ENCODE measurements around the gene NFKBIZ.
A peak's percentile ranks its signal among the peaks of the same experiment; 100 is the strongest.

Gene NFKBIZ

GRCh38 chr3:101848754-101849713, at the start of gene NFKBIZ:
NFKBIZ (plus strand) TSS chr3:101849514; CDS start chr3:101849629, 115 bp downstream.
- DNase-seq = peak in 2 of 3 experiments; percentile 88 to 91

- no peak for DNase-seq
Measured at GRCh38 chr3:101801174-101801573, 48.1 kb upstream of the NFKBIZ start.

- no peak for DNase-seq
Measured at GRCh38 chr3:101802179-101802578, 47.1 kb upstream of the NFKBIZ start.

GRCh38 chr3:101803173-101803782, 46.0 kb upstream of the NFKBIZ start:
- DNase-seq = peak; percentile 21 to 78 (median 67)

- no peak for DNase-seq
Measured at GRCh38 chr3:101803939-101804338, 45.4 kb upstream of the NFKBIZ start.

- no peak for DNase-seq
Measured at GRCh38 chr3:101806491-101806890, 42.8 kb upstream of the NFKBIZ start.

- DNase-seq = no peak
Measured at GRCh38 chr3:101807888-101808287, 41.4 kb upstream of the NFKBIZ start.

GRCh38 chr3:101809178-101810021, 39.9 kb upstream of the NFKBIZ start:
- peak in 1 of 3 experiments; percentile 50 for DNase-seq

GRCh38 chr3:101810022-101810418, 39.3 kb upstream of the NFKBIZ start:
- no peak for DNase-seq

- DNase-seq = no peak
Measured at GRCh38 chr3:101811875-101812274, 37.4 kb upstream of the NFKBIZ start.

- no peak for DNase-seq
Measured at GRCh38 chr3:101812895-101813294, 36.4 kb upstream of the NFKBIZ start.

- peak in 1 of 3 experiments; percentile 24 for DNase-seq
Measured at GRCh38 chr3:101813817-101814440, 35.4 kb upstream of the NFKBIZ start.

GRCh38 chr3:101814835-101815234, 34.5 kb upstream of the NFKBIZ start:
- peak in 1 of 3 experiments; percentile 16 for DNase-seq

- no peak for DNase-seq
Measured at GRCh38 chr3:101816215-101817149, 32.8 kb upstream of the NFKBIZ start.

- no peak for DNase-seq
Measured at GRCh38 chr3:101817992-101818391, 31.3 kb upstream of the NFKBIZ start.

- no peak for DNase-seq
Measured at GRCh38 chr3:101819649-101820206, 29.6 kb upstream of the NFKBIZ start.

- DNase-seq = no peak
Measured at GRCh38 chr3:101821503-101821902, 27.8 kb upstream of the NFKBIZ start.

- DNase-seq = no peak
Measured at GRCh38 chr3:101823525-101823924, 25.8 kb upstream of the NFKBIZ start.

- no peak for DNase-seq
Measured at GRCh38 chr3:101824702-101825101, 24.6 kb upstream of the NFKBIZ start.

GRCh38 chr3:101825904-101826445, 23.3 kb upstream of the NFKBIZ start:
- DNase-seq = no peak

Measured in NCI-H1417 (cell line).